WTC11 (cell line): ENCODE data around the gene SDK2.

Source experiments
- JUN ChIP-seq: sonication (generic); formaldehyde crosslinking; IDR thresholded peaks from 2 replicates; pipeline ENCODE4 v1.8.0; 2023; ENCODE audit warnings: mild to moderate bottlenecking, missing genetic modification reagents
- NR2C2 ChIP-seq: sonication (generic); formaldehyde crosslinking; IDR thresholded peaks from 2 replicates; pipeline ENCODE4 v1.8.0; 2022; ENCODE audit warnings: mild to moderate bottlenecking, missing genetic modification reagents
- TF ChIP-seq, protein P1 (sequence below): fragments of 200-600 bp; IDR thresholded peaks from 2 replicates; pipeline ENCODE4 v1.8.0; 2022; ENCODE audit warnings: antibody characterized with exemption
- TF ChIP-seq, protein P2 (sequence below): sonication (generic); formaldehyde crosslinking; IDR thresholded peaks from 2 replicates; pipeline ENCODE4 v1.8.1; 2023; ENCODE audit warnings: mild to moderate bottlenecking, missing genetic modification reagents
- TF ChIP-seq, protein P3 (sequence below): sonication (generic); formaldehyde crosslinking; IDR thresholded peaks from 2 replicates; pipeline ENCODE4 v1.8.0; 2023; ENCODE audit warnings: missing genetic modification reagents

DNA sequence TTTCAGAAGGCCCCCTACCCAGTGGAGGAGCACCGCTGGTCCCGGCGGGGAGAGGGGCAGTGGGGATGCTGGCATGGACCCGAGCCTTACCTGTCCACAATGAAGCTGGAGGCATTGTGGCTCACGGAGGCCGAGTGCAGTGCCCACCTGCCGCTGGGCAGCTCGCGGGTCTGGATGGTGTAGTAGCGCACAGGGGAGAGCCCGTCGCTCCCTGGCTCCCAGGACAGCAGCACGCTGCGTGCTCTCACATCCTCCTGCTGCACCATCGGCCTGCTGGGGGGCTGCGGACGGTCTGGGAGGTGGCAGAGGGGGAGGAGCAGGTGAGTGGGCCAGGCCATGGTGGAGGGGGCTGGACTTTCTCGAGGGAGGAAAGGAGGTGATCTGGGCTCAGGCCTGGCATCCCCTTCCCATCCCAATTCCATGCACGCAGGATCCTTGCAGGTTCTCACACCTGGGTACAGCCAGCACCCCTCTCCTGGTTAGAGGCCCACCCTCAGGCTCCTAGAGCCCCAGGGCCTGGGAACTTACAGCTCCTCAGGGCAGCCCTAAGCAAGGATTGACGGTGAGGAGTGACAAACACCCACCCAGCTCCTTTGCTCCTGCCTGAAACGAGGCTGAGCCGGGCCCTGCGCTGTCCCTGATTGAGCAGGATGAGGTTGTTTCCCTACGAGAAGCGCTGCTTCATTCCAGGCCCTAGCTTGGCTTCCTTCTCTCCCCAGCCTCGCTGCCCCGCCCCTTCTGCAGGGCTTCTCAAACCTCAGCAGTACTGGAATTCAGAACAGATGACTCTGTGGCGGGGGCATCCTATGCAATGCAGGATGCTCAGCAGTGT is 256.3 kb downstream of the SDK2 start:
- TF ChIP-seq, protein P1, sequence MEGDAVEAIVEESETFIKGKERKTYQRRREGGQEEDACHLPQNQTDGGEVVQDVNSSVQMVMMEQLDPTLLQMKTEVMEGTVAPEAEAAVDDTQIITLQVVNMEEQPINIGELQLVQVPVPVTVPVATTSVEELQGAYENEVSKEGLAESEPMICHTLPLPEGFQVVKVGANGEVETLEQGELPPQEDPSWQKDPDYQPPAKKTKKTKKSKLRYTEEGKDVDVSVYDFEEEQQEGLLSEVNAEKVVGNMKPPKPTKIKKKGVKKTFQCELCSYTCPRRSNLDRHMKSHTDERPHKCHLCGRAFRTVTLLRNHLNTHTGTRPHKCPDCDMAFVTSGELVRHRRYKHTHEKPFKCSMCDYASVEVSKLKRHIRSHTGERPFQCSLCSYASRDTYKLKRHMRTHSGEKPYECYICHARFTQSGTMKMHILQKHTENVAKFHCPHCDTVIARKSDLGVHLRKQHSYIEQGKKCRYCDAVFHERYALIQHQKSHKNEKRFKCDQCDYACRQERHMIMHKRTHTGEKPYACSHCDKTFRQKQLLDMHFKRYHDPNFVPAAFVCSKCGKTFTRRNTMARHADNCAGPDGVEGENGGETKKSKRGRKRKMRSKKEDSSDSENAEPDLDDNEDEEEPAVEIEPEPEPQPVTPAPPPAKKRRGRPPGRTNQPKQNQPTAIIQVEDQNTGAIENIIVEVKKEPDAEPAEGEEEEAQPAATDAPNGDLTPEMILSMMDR = no peak
- TF ChIP-seq, protein P2, sequence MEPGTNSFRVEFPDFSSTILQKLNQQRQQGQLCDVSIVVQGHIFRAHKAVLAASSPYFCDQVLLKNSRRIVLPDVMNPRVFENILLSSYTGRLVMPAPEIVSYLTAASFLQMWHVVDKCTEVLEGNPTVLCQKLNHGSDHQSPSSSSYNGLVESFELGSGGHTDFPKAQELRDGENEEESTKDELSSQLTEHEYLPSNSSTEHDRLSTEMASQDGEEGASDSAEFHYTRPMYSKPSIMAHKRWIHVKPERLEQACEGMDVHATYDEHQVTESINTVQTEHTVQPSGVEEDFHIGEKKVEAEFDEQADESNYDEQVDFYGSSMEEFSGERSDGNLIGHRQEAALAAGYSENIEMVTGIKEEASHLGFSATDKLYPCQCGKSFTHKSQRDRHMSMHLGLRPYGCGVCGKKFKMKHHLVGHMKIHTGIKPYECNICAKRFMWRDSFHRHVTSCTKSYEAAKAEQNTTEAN (CRISPR knock-in tag) = no peak
- TF ChIP-seq, protein P3, sequence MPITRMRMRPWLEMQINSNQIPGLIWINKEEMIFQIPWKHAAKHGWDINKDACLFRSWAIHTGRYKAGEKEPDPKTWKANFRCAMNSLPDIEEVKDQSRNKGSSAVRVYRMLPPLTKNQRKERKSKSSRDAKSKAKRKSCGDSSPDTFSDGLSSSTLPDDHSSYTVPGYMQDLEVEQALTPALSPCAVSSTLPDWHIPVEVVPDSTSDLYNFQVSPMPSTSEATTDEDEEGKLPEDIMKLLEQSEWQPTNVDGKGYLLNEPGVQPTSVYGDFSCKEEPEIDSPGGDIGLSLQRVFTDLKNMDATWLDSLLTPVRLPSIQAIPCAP (CRISPR knock-in tag) = no peak
- TF ChIP-seq JUN (CRISPR knock-in tag) (no peak), NR2C2 (no peak)
